HepG2 (cell line): ENCODE results near the gene COL26A1. TPM values are rescaled to one million over a fixed set of nuclear protein-coding genes. Genes with fewer than 3 reads are reported as not detected.

Source experiments
- ATAC-seq: fragments of 200-7000 bp; cut with Tn5 transposase; 3 replicates; pipeline ENCODE4 v1.9.1; 2020; ENCODE audit warnings: mild to moderate bottlenecking, moderate library complexity
- BruUV-seq: library from RNA; stranded (reverse); fragments of 400-500 nt; replicated peaks from 2 replicates; lab custom pipeline; 2021; lab: Mats Ljungman, UMichigan
- CTCF ChIA-PET: fragments of 300-600 bp; formaldehyde crosslinking; extraction: SDS; loops from one replicate; lab custom pipeline; 2021; ENCODE audit warnings: low total read pairs, inconsistent platforms, low intra/inter-chr PET ratio; lab: Yijun Ruan, JAX
- POLR2A ChIA-PET: fragments of 350-600 bp; sonication (Branson Sonifier 250); formaldehyde crosslinking; loops from one replicate; lab custom pipeline; 2020; ENCODE audit warnings: antibody characterized with exemption, inconsistent platforms; lab: Yijun Ruan, JAX
- DNase-seq: peaks from one replicate; pipeline ENCODE4 v3.0.0-alpha.2; 2015; ENCODE audit warnings: low spot score
- FAIRE-seq: peaks from 3 replicates; lab custom pipeline; 2011; peaks lifted over from hg19 to GRCh38; lab: Jason Lieb, UNC
- H2AFZ ChIP-seq: one replicate; pipeline ENCODE4 v1.6.1; 2011; ENCODE audit warnings: low read length, inconsistent platforms
- H3K27ac ChIP-seq: fragments of 300-600 bp; 3 replicates; pipeline ENCODE4 v1.8.0; 2011; ENCODE audit warnings: mixed run types, mild to moderate bottlenecking, mixed read lengths, low read length, inconsistent platforms; ENCODE audit not compliant: insufficient read depth; ENCODE audit errors: extremely low read length
- H3K27me3 ChIP-seq, 2 experiments: fragments of 200-600 bp in 1 of 2; 2 replicates in 1 of 2; 3 replicates in 1 of 2; pipeline versions ENCODE4 v1.6.0 to v1.8.0; 2011; ENCODE audit warnings: low read length in 2 of 2, mild to moderate bottlenecking in 2 of 2, moderate library complexity in 2 of 2, inconsistent platforms in 1 of 2; ENCODE audit not compliant: insufficient read depth in 2 of 2, control insufficient read depth in 1 of 2
- H3K36me3 ChIP-seq, 2 experiments: fragments of 200-600 bp in 1 of 2; replicated peaks in 1 of 2; 2 replicates in 1 of 2; 3 replicates in 1 of 2; pipeline versions ENCODE4 v1.5.1 to v1.8.0; 2011; ENCODE audit warnings: low read length in 2 of 2, inconsistent platforms in 1 of 2; ENCODE audit not compliant: insufficient read depth in 2 of 2, control insufficient read depth in 1 of 2
- H3K4me1 ChIP-seq: 2 replicates; pipeline ENCODE4 v1.5.1; 2012; ENCODE audit warnings: low read length, inconsistent platforms; ENCODE audit not compliant: insufficient read depth
- H3K4me2 ChIP-seq: 2 replicates; pipeline ENCODE4 v1.6.0; 2011; ENCODE audit warnings: low read depth, low read length, inconsistent platforms
- H3K4me3 ChIP-seq, 3 experiments: fragments of 200-600 bp in 1 of 3; sonication (generic), shearing (Covaris generic) in 1 of 3; replicated peaks in 1 of 3; 2 replicates each; pipeline ENCODE4 v1.5.1; 2011 to 2016; ENCODE audit warnings: low read length in 3 of 3, inconsistent platforms in 2 of 3, low read depth in 2 of 3, mild to moderate bottlenecking in 2 of 3, control low read depth in 1 of 3, mixed read lengths in 1 of 3; ENCODE audit not compliant: insufficient read depth in 1 of 3
- H3K79me2 ChIP-seq: one replicate; pipeline ENCODE4 v1.6.1; 2011; ENCODE audit warnings: low read length, inconsistent platforms; ENCODE audit not compliant: insufficient read depth
- H3K9ac ChIP-seq: 2 replicates; pipeline ENCODE4 v1.6.0; 2011; ENCODE audit warnings: mild to moderate bottlenecking, low read depth, low read length, inconsistent platforms; ENCODE audit not compliant: insufficient read depth
- H3K9me3 ChIP-seq: 2 replicates; pipeline ENCODE4 v1.5.1; 2012; ENCODE audit warnings: mild to moderate bottlenecking, low read length
- H4K20me1 ChIP-seq: 2 replicates; pipeline ENCODE4 v1.6.0; 2011; ENCODE audit warnings: inconsistent platforms, mild to moderate bottlenecking, low read length, moderate library complexity; ENCODE audit not compliant: insufficient read depth
- ATM ChIP-seq: fragments of 450-650 bp; IDR thresholded peaks from 2 replicates; pipeline ENCODE4 v1.7.1; 2017; ENCODE audit warnings: mild to moderate bottlenecking, borderline replicate concordance
- HDAC1 ChIP-seq: sonication (generic); formaldehyde crosslinking; IDR thresholded peaks from 2 replicates; pipeline ENCODE4 v1.5.1; 2020; ENCODE audit warnings: mild to moderate bottlenecking, missing genetic modification reagents
- IRF2 ChIP-seq: IDR thresholded peaks from 2 replicates; pipeline ENCODE4 v1.6.1; 2018; ENCODE audit warnings: missing genetic modification reagents, missing compliant biosample characterization
- MTF1 ChIP-seq: sonication (generic); formaldehyde crosslinking; IDR thresholded peaks from 2 replicates; pipeline ENCODE4 v1.5.0; 2020; ENCODE audit warnings: missing genetic modification reagents
- RAD21 ChIP-seq: fragments of 450-650 bp; formaldehyde crosslinking; IDR thresholded peaks from 2 replicates; pipeline ENCODE4 v1.5.0; 2020; ENCODE audit warnings: mild to moderate bottlenecking
- SOX5 ChIP-seq: IDR thresholded peaks from 2 replicates; pipeline ENCODE4 v1.6.1; 2016; ENCODE audit warnings: borderline replicate concordance
- ZC3H4 ChIP-seq: sonication (generic); formaldehyde crosslinking; IDR thresholded peaks from 2 replicates; pipeline ENCODE4 v1.4.0; 2020; ENCODE audit warnings: missing genetic modification reagents, borderline replicate concordance
- ZNF121 ChIP-seq: sonication (generic); formaldehyde crosslinking; IDR thresholded peaks from 2 replicates; pipeline ENCODE4 v1.5.0; 2020; ENCODE audit warnings: mild to moderate bottlenecking, missing genetic modification reagents
- WGBS: methylation state at CpG from one replicate; pipeline ENCODE4 v1.1.6; 2017; ENCODE audit warnings: low lambda C conversion rate; 5-methylcytosine and 5-hydroxymethylcytosine counted together
- in situ Hi-C: cut with HindIII; loops from 2 replicates; pipeline ENCODE4 v1.10.0; 2017; ENCODE audit warnings: low pct_unique_long_range_greater_than_20kb; ENCODE audit not compliant: extremely low pct_ligation_motif_present
- intact Hi-C: fragments of 100-400 bp; cut with micrococcal nuclease; formaldehyde crosslinking; loops from one replicate; pipeline ENCODE4 v1.10.0; 2022; ENCODE audit not compliant: unreplicated experiment
- polyA plus RNA-seq, 8 experiments: library from polyadenylated mRNA; depleted of rRNA in 3 of 8; stranded (reverse) in 7 of 8; unstranded in 1 of 8; fragments of >200 nt; fragmentation: Illumina TruSeq in 4 of 8; extraction: Trizol in 4 of 8; gene quantifications; 2 replicates each; pipeline versions ENCODE4 v1.2.1 to v1.2.3, GENCODE V29; 2011 to 2016; ENCODE audit warnings: low read depth in 4 of 8, missing spikeins in 1 of 8, mixed read lengths in 1 of 8; ENCODE audit not compliant: insufficient read depth in 1 of 8
- total RNA-seq, 5 experiments: library from RNA; depleted of rRNA; stranded (reverse); fragments of >200 nt; fragmentation: Illumina TruSeq; extraction: Trizol; gene quantifications; 2 replicates each; pipeline ENCODE4 v1.2.3, GENCODE V29; 2016; ENCODE audit warnings: low read depth in 1 of 5
- TF ChIP-seq, protein P1 (sequence below): sonication (generic); formaldehyde crosslinking; IDR thresholded peaks from 2 replicates; pipeline ENCODE4 v1.5.1; 2020; ENCODE audit warnings: mild to moderate bottlenecking, missing genetic modification reagents, moderate library complexity

The COL26A1 gene
- total and polyA plus RNA-seq, 2 of the 13 experiments (the other 11 are each of a cell fraction or from before 2014, with no cell fraction given), result 7.8 to 9.2 TPM

DNA sequence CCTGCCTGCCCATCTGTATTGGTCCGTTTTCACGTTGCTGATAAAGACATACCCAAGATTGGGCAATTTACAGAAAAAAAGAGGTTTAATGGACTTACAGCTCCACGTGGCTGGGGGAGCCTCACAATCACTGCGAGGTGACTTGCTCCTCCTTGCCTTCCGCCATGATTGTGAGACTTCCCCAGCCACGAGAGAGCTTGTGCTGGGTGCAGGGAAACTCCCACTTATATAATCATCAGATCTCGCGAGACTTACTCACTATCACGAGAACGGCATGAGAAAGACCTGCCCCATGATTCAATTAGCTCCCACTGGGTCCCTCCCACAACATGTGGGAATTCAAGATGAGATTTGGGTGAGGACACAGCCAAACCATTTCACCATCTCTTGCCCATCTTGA lies 154.6 kb downstream of the COL26A1 start:
- H3K4me3 ChIP-seq, result no peak overlapping the region
- ATAC-seq (no peak), FAIRE-seq (no peak)
- CTCF ChIA-PET, result no interaction called here
- H3K9me3 ChIP-seq, result no peaks in the 10 kb centered on the region
- TF ChIP-seq RAD21 (CRISPR knock-in tag) (no peak), SOX5 (no peak), MTF1 (no peak), HDAC1 (CRISPR knock-in tag) (no peak), ZNF121 (CRISPR knock-in tag) (no peak), ATM (no peak), IRF2 (CRISPR knock-in tag) (no peak), ZC3H4 (CRISPR knock-in tag) (no peak)
- TF ChIP-seq, protein P1, sequence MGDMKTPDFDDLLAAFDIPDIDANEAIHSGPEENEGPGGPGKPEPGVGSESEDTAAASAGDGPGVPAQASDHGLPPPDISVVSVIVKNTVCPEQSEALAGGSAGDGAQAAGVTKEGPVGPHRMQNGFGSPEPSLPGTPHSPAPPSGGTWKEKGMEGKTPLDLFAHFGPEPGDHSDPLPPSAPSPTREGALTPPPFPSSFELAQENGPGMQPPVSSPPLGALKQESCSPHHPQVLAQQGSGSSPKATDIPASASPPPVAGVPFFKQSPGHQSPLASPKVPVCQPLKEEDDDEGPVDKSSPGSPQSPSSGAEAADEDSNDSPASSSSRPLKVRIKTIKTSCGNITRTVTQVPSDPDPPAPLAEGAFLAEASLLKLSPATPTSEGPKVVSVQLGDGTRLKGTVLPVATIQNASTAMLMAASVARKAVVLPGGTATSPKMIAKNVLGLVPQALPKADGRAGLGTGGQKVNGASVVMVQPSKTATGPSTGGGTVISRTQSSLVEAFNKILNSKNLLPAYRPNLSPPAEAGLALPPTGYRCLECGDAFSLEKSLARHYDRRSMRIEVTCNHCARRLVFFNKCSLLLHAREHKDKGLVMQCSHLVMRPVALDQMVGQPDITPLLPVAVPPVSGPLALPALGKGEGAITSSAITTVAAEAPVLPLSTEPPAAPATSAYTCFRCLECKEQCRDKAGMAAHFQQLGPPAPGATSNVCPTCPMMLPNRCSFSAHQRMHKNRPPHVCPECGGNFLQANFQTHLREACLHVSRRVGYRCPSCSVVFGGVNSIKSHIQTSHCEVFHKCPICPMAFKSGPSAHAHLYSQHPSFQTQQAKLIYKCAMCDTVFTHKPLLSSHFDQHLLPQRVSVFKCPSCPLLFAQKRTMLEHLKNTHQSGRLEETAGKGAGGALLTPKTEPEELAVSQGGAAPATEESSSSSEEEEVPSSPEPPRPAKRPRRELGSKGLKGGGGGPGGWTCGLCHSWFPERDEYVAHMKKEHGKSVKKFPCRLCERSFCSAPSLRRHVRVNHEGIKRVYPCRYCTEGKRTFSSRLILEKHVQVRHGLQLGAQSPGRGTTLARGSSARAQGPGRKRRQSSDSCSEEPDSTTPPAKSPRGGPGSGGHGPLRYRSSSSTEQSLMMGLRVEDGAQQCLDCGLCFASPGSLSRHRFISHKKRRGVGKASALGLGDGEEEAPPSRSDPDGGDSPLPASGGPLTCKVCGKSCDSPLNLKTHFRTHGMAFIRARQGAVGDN (CRISPR knock-in tag), result no peak
- TF ChIP-seq, all 625 proteins: peak for 0
- Histone ChIP-seq H3K9ac (no peak overlapping the region), H3K79me2 (no peaks in the 10 kb centered on the region), H3K4me1 (no peaks in the 10 kb centered on the region), H3K36me3 (no peaks in the 10 kb centered on the region), H3K4me2 (no peak overlapping the region), H4K20me1 (no peaks in the 10 kb centered on the region), H3K27me3 (no peaks in the 10 kb centered on the region; a peak in 1 of 5 replicates), H3K27ac (no peak overlapping the region), H2AFZ (no peak overlapping the region)
- no TSS peak for BruUV-seq
- intact Hi-C loops (no loop called here), in situ Hi-C loops (no loop called here)
- DNase-seq, result no peak
- POLR2A ChIA-PET, result no interaction called here
- WGBS, result 84% methylated on average over 9 of the region's 10 CpGs
